GM18909 (cell line): ENCODE data around the gene TMEM232.
"Not testable (repeated sequence)": the region's sequence is repeated elsewhere in the genome, so short reads cannot be mapped to it uniquely, and the experiment has no call there.

Source experiments
- ATAC-seq: cut with Tn5 transposase; IDR thresholded peaks from one replicate; pipeline ENCODE4 v1.9.1; 2021; ENCODE audit warnings: mild to moderate bottlenecking; ENCODE audit not compliant: unreplicated experiment, poor library complexity

The TMEM232 gene

GRCh38 chr5:110726249-110727024, at the start of gene TMEM232:
Gene TMEM232, minus strand, starts transcription at chr5:110726671. Its CDS starts 59,319 bp downstream, at chr5:110667352.
- peak; percentile 100 for ATAC-seq

GRCh38 chr5:110770286-110770685, 43.8 kb upstream of the TMEM232 start:
- no peak for ATAC-seq

DNA sequence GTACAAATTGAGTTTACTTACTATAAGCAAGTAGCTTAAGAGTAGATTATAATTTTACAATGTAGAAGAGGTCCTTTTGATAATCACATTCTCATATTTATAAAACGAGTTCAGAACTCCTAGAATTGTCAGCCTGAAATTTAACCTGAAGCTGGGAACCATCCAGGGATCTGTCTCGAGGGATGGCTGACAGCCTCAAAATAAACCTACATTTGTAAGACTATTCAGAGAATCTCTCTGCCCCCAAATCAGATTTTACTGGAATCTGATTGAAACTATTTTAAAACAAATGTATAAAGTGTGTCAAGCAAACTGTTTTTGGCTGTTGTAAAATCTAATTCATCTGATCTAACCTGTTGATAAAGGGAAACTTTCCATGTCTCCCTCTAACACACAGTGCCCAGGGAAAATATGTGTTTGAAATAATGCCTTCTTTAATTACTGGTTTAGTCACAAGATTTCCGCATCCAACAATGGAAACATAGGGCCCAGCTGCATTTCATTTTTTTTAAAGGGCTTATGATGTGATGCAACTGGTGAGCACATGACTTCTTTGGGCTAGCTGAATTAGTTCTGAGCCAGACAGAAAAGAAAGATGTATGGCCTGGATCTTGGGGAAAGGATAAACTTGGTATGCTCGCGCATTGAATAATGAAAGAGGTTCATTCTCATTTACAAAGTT, 42.7 kb upstream of the TMEM232 start:
- no peak for ATAC-seq

DNA sequence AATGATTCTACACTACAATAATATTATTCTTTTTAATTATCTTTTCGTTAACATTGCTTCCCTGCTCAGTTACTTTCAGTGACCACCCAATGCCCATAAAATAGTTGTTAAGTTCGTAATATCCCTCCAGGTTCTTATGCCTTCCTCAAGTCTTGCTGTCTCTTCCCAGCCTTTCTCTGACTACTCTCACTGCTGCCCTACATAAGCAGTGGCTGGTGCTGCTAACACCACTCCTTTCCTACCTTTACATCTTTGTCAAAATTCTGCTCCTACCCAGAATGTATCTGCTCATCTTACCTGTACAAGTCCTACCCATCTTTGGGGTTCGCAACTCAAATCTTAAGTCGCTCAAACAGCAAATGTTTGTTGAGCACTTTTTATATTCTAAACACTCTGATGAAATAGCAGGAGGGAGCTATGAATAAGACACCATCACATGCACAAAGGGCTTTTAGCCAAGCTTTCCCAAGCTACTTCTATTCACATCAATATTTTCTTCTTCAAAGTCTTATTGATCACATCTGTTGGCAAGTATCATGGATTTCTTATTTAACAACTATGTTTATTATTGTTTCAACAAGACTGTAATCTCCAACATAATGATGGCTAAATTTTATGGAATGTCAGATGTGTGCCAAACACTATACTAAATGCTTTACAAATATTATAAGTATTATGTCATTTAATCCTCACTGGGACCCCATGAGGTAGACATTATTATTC, 41.8 kb upstream of the TMEM232 start:
- ATAC-seq, result no peak

DNA sequence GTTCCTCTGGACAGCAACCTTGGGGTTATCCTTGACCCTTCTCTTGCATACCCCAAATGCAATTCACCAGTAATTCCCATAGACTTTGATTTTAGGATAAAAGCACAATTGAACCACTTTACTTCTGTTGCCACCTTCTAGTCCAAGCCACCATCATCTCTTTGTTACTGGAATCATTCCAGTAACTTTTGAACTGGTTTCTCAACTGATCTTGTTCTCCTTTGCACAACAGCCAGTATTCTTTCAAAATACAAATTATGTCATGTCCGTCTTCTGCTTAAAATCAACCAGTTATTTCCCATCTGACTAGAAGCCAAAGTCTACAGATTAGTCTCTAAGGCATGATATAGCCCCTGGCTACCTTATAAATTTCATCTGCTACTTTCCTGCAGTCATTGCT, 33.7 kb upstream of the TMEM232 start:
- no peak for ATAC-seq

GRCh38 chr5:110757118-110757729, 30.8 kb upstream of the TMEM232 start:
- ATAC-seq, result peak; percentile 20

- ATAC-seq, result no peak
These were observed 27.7 kb upstream of the TMEM232 start for GRCh38 chr5:110754181-110754580.

DNA sequence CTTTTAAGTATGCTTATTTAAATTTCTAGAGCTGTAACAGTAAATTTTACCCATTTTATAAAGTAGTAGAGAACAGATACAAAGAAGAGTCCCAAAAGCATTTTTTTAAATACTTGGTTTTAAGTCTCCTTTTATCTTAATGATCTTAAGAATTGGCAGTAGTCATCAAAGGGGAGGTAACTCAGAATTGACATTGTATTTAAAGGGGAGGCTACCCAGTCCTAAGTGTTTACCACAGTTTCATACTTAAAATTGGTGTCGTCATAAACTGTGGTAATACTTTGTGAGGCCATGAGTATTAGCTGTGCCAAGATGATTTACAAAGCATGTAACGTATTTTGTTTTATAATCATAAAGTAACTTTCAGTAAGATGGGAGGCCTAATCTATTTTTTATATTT, 27.1 kb upstream of the TMEM232 start:
- no peak for ATAC-seq

GRCh38 chr5:110752953-110753352, 26.5 kb upstream of the TMEM232 start:
- peak; percentile 20 for ATAC-seq

GRCh38 chr5:110751902-110752762, 25.7 kb upstream of the TMEM232 start:
- peak; percentile 99 for ATAC-seq

- ATAC-seq, result peak; percentile 97
These were observed 12.6 kb upstream of the TMEM232 start, which contains the start of gene SLC25A46 for GRCh38 chr5:110738812-110739651. Gene SLC25A46, plus strand, starts transcription at chr5:110739007. Its CDS starts 113 bp downstream, at chr5:110739120.

GRCh38 chr5:110738503-110738811, 12.0 kb upstream of the TMEM232 start:
- peak; percentile 67 for ATAC-seq

- ATAC-seq, result no peak
These were observed 10.3 kb upstream of the TMEM232 start for GRCh38 chr5:110736753-110737152.

DNA sequence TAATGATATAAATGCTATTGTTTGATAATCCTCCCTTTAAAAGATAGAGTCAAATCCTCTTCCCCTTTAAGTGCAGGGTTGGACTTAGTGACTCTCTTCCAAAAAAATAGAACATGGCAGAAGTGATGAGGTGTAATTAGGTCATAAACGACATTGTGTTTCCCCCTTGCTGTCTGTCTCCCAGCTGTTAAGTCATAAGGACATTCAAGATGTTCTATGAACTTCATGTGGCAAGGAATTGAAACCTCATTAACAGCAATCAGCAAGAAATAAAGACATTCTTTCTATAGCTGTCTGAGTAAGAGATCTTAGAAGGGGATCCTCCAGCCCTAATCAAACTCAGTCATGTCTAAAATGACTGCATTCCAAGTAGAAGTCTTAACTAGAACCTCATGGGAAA, 9.1 kb upstream of the TMEM232 start:
- ATAC-seq, result no peak

DNA sequence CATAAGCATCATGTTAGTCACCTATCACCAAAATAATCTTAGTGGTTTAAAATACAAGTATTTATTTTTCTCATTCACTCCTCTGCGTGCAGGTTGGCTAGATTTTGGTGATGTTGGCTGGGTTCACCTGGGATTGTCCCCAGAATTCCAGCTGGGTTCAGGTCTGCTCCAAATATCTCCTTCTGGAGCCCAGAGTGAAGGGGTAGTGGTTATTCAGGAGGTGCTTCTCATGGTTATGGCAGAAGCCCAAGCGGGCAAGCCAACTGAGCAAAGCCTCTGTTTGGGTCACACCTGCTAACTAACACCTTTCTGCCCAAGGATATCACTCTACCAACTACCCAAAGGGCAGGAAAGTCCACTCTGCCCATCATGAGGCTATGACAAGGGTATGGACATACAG, 7.6 kb upstream of the TMEM232 start:
- no peak for ATAC-seq

GRCh38 chr5:110731499-110731898, 5.0 kb upstream of the TMEM232 start:
- not testable (repeated sequence) for ATAC-seq

DNA sequence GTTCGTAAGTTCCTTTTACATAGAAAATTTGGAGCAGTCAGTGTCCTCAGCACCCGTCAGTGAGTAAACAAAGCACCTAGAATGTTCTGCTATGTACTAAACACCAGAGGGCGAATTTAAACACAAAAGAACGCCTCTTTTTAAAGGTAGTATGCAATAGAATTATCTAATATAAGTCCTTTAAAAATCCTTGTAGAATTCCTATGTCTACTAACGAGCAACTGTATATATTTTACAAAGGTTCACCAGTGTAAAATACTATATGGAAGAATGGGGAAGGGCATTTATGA, 499 bp upstream of the TMEM232 start:
- ATAC-seq, result peak; percentile 63

DNA sequence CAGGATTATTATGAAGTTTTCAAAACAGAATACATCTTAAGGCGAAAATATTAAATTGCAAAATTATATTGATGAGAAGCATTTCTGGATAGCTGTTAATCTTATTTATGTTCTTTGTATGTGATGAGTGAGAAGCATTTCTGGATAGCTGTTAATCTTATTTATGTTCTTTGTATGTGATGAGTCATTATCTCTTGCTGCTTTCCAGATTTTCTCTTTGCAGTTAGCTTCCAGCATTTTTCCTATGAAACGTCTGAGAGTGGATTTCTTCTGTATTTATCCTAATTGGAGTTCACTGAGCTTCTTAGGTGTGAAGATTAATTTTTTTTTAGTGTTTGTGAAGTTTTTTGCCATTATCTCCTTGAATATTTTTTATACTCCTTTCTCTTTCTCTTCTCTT, 8.2 kb downstream of the TMEM232 start:
- no peak for ATAC-seq
